Measurements from ENCODE around the gene MCC.
"Not testable (repeated sequence)": the region's sequence is repeated elsewhere in the genome, so short reads cannot be mapped to it uniquely, and the experiment has no call there.

The MCC gene

GRCh38 chr5:113433071-113433470, 55.2 kb downstream of the MCC start:
- TF ChIP-seq POLR2A (IDR thresholded peaks at IDR 0.05; ENCODE audit: low read length): no peak
- no peak for TF ChIP-seq GATA1 (IDR thresholded peaks at IDR 0.05; ENCODE audit: low read depth, low read length)
- DNase-seq: no peak

GRCh38 chr5:113427871-113428574, 60.2 kb downstream of the MCC start:
- DNase-seq: no peak
- no peak for TF ChIP-seq GATA1 (IDR thresholded peaks at IDR 0.05; ENCODE audit: low read depth, low read length)
- TF ChIP-seq POLR2A (IDR thresholded peaks at IDR 0.05; ENCODE audit: low read length): no peak

- no peak for DNase-seq
- TF ChIP-seq GATA1 (IDR thresholded peaks at IDR 0.05; ENCODE audit: low read depth, low read length) (no peak), POLR2A (IDR thresholded peaks at IDR 0.05; ENCODE audit: low read length) (no peak)
These were observed 62.3 kb downstream of the MCC start for GRCh38 chr5:113425909-113426308.

GRCh38 chr5:113421693-113422092, 66.6 kb downstream of the MCC start:
- TF ChIP-seq GATA1 (IDR thresholded peaks at IDR 0.05; ENCODE audit: low read depth, low read length) (no peak), POLR2A (IDR thresholded peaks at IDR 0.05; ENCODE audit: low read length) (no peak)
- no peak for DNase-seq

GRCh38 chr5:113405530-113405929, 82.7 kb downstream of the MCC start:
- TF ChIP-seq POLR2A (IDR thresholded peaks at IDR 0.05; ENCODE audit: low read length) (no peak), GATA1 (IDR thresholded peaks at IDR 0.05; ENCODE audit: low read depth, low read length) (no peak)
- DNase-seq: no peak

GRCh38 chr5:113404269-113404668, 84.0 kb downstream of the MCC start:
- no peak for TF ChIP-seq POLR2A (IDR thresholded peaks at IDR 0.05; ENCODE audit: low read length)
- TF ChIP-seq GATA1 (IDR thresholded peaks at IDR 0.05; ENCODE audit: low read depth, low read length): no peak

GRCh38 chr5:113397986-113398385, 90.3 kb downstream of the MCC start:
- DNase-seq: not testable (repeated sequence)

More at GRCh38 chr5:113404269-113404668, 84.0 kb downstream of the MCC start:
- DNase-seq: no peak

GRCh38 chr5:113397046-113397445, 91.2 kb downstream of the MCC start:
- TF ChIP-seq GATA1 (IDR thresholded peaks at IDR 0.05; ENCODE audit: low read depth, low read length): no peak
- no peak for DNase-seq

- no peak for TF ChIP-seq POLR2A (IDR thresholded peaks at IDR 0.05; ENCODE audit: low read length)
- no peak for TF ChIP-seq GATA1 (IDR thresholded peaks at IDR 0.05; ENCODE audit: low read depth, low read length)
- no peak for DNase-seq
These were observed 93.6 kb downstream of the MCC start for GRCh38 chr5:113394658-113395057.

GRCh38 chr5:113390224-113390623, 98.0 kb downstream of the MCC start:
- TF ChIP-seq POLR2A (IDR thresholded peaks at IDR 0.05; ENCODE audit: low read length) (no peak), GATA1 (IDR thresholded peaks at IDR 0.05; ENCODE audit: low read depth, low read length) (no peak)
- DNase-seq: no peak

- DNase-seq: no peak
- TF ChIP-seq GATA1 (IDR thresholded peaks at IDR 0.05; ENCODE audit: low read depth, low read length) (no peak), POLR2A (IDR thresholded peaks at IDR 0.05; ENCODE audit: low read length) (no peak)
These were observed 99.1 kb downstream of the MCC start for GRCh38 chr5:113389116-113389515.

- TF ChIP-seq GATA1 (IDR thresholded peaks at IDR 0.05; ENCODE audit: low read depth, low read length) (no peak), POLR2A (IDR thresholded peaks at IDR 0.05; ENCODE audit: low read length) (no peak)
- no peak for DNase-seq
These were observed 100.4 kb downstream of the MCC start for GRCh38 chr5:113387844-113388243.

GRCh38 chr5:113384782-113385285, 103.4 kb downstream of the MCC start:
- TF ChIP-seq POLR2A (IDR thresholded peaks at IDR 0.05; ENCODE audit: low read length) (no peak), GATA1 (IDR thresholded peaks at IDR 0.05; ENCODE audit: low read depth, low read length) (no peak)
- no peak for DNase-seq

GRCh38 chr5:113382731-113383130, 105.5 kb downstream of the MCC start:
- no peak for TF ChIP-seq GATA1 (IDR thresholded peaks at IDR 0.05; ENCODE audit: low read depth, low read length)
- no peak for TF ChIP-seq POLR2A (IDR thresholded peaks at IDR 0.05; ENCODE audit: low read length)
- no peak for DNase-seq

- no peak for DNase-seq
- TF ChIP-seq POLR2A (IDR thresholded peaks at IDR 0.05; ENCODE audit: low read length) (no peak), GATA1 (IDR thresholded peaks at IDR 0.05; ENCODE audit: low read depth, low read length) (no peak)
These were observed 106.5 kb downstream of the MCC start for GRCh38 chr5:113381791-113382190.

All from erythroblast (primary cell).